ENCODE measurements around the gene PDGFD.

DNA sequence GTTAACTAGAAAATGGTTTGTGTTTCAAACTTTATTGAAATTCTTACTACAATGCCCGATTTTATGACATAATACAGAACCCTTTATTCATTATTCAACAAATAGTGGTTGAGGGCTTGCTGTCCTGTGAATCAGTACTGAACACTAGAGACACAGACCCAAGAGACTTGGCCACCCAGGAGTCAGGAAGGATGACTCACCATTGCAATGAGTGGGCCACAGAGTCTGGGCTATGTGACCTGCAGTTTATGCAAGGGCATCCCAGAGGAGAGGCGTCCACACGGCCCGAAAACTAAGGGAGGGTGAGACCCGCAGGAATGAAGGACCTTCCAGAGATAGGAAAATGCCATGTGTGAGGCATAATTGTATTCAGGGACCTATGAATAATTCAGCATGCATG is 271.3 kb downstream of the PDGFD start:
- TF ChIP-seq EZH2 (IDR thresholded peaks at IDR 0.05; ENCODE audit: low read depth, unreplicated experiment) = no peak
- TF ChIP-seq, protein P1, sequence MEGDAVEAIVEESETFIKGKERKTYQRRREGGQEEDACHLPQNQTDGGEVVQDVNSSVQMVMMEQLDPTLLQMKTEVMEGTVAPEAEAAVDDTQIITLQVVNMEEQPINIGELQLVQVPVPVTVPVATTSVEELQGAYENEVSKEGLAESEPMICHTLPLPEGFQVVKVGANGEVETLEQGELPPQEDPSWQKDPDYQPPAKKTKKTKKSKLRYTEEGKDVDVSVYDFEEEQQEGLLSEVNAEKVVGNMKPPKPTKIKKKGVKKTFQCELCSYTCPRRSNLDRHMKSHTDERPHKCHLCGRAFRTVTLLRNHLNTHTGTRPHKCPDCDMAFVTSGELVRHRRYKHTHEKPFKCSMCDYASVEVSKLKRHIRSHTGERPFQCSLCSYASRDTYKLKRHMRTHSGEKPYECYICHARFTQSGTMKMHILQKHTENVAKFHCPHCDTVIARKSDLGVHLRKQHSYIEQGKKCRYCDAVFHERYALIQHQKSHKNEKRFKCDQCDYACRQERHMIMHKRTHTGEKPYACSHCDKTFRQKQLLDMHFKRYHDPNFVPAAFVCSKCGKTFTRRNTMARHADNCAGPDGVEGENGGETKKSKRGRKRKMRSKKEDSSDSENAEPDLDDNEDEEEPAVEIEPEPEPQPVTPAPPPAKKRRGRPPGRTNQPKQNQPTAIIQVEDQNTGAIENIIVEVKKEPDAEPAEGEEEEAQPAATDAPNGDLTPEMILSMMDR (conservative IDR thresholded peaks at IDR 0.05; ENCODE audit: low read depth in 2 of 2) = no peak
- no peak for TF ChIP-seq ETS1 (IDR thresholded peaks at IDR 0.05)
- no peak for TF ChIP-seq POLR2AphosphoS5 (IDR thresholded peaks at IDR 0.05; ENCODE audit: low read depth)
- TF ChIP-seq JUNB (IDR thresholded peaks at IDR 0.05; ENCODE audit: unreplicated experiment) = no peak
- no peak for TF ChIP-seq CREB1 (CRISPR knock-in tag; IDR thresholded peaks at IDR 0.05; ENCODE audit: low read depth)
- no peak for TF ChIP-seq REST (IDR thresholded peaks at IDR 0.05; ENCODE audit: unreplicated experiment)
- no peak for TF ChIP-seq ZNF114 (CRISPR knock-in tag; IDR thresholded peaks at IDR 0.05)
- TF ChIP-seq EZH2phosphoT487 (IDR thresholded peaks at IDR 0.05; ENCODE audit: unreplicated experiment) = no peak
- no peak for TF ChIP-seq STAT1 (IDR thresholded peaks at IDR 0.05; ENCODE audit: unreplicated experiment)
- no peak for TF ChIP-seq ZNF331 (CRISPR knock-in tag; IDR thresholded peaks at IDR 0.05; ENCODE audit: low read depth)
